GM15510 (cell line): ENCODE measurements around the gene BBOX1.

Experiments used
- POLR2A ChIP-seq: IDR thresholded peaks from 3 replicates; pipeline ENCODE4 v1.6.1; 2011; ENCODE audit warnings: borderline replicate concordance; ENCODE audit not compliant: insufficient read length; ENCODE audit errors: extremely low read depth

BBOX1 gene, protein sequence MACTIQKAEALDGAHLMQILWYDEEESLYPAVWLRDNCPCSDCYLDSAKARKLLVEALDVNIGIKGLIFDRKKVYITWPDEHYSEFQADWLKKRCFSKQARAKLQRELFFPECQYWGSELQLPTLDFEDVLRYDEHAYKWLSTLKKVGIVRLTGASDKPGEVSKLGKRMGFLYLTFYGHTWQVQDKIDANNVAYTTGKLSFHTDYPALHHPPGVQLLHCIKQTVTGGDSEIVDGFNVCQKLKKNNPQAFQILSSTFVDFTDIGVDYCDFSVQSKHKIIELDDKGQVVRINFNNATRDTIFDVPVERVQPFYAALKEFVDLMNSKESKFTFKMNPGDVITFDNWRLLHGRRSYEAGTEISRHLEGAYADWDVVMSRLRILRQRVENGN

DNA sequence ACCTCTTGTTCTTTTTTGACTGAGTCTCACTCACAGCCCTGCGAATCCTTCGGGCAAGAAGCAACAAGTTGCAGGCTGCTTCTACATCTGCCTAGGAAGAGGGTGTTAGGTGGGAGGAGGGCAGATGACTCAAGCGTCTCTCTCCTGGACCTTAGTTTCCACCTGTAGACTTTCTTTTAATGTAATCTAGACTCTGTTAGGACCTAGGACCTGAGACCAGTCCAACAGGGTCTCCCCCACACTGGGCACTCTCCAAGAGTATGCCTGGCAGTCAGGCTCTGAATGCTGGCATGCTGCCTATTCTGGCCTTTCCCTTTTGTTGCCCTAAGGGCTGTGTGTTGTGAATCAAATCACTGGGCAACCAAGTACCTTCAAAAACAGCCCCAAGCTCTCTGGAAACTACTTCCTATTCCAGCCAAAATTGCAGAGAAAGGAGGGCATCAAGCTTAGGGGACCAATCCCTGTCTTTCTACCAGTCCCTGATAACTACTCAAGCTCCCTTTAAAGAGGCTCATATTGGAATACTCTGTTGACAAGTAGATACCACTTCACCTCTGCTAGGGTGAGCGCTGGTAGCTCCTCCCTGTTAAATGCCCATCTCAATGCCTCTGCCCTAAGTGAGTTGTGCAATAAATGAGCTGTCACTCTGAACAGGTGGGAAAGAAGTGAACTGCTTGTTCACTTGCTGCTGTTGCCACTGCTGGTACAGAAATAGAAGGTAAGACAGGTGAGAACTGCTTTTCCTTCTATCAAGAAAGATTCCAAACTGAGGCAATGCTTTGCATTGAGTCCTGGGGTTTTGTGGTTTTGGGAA, at the start of gene BBOX1:
BBOX1 (plus strand) TSS at position 514 of the 814 bp plus-strand sequence. CDS start 14,616 bp downstream, outside the sequence.
- no peak for TF ChIP-seq POLR2A

DNA sequence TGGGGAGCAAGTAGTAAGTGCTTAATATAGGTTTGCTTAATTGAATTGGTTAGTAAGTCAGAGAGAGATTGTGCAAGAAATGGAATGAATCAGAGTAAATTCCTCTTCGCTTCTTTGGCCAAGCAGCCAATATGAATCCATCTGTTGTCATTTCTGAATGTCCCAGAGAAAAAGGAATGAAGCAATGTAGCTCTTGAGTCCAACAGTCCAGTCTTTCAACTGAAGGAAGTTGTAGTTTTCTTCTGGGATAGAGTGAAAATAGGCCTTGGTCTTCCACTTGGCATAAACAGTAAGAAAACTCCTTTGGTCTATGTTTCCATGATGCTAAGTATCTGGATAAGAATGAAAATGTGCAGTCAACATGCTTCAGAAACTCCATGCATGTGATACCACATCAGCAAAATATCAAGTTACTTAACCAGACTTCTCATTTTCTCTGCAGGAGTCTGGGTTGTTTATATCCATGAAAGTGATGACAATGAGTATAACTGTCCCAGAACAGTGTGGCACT, 48.5 kb upstream of the BBOX1 start:
- no peak for TF ChIP-seq POLR2A

DNA sequence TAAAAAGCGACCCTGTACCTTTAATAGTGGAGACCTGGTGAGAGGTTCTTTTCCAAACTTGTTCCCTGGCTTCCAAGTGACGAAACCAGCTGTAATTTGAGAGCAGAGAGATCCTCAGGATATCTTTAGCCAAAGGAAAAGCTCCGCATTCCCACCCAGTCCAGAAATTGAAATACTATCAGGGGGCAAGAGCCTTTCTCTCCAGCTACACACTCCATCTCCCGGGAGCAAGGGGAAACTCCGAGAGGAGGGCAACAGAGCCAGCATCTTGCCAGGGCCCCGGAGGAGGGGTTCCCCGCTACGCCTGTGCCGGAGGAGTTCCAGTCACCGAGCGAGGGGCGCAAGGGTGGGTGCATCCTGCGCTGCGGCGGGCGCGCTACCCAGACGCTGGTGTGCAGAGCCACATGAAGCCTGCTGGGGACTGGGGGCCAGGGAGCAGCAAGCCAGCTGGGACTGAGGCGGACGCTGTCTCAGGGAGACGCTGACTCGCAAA, 46.6 kb upstream of the BBOX1 start, which contains the start of gene FIBIN:
FIBIN (plus strand) TSS at position 148 of the 493 bp plus-strand sequence. CDS start 415 bp downstream, outside the sequence.
- no peak for TF ChIP-seq POLR2A

DNA sequence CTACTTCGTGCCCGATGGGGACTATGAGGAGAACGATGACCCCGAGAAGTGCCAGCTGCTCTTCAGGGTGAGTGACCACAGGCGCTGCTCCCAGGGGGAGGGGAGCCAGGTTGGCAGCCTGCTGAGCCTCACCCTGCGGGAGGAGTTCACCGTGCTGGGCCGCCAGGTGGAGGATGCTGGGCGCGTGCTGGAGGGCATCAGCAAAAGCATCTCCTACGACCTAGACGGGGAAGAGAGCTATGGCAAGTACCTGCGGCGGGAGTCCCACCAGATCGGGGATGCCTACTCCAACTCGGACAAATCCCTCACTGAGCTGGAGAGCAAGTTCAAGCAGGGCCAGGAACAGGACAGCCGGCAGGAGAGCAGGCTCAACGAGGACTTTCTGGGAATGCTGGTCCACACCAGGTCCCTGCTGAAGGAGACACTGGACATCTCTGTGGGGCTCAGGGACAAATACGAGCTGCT, 46.0 kb upstream of the BBOX1 start:
- no peak for TF ChIP-seq POLR2A

DNA sequence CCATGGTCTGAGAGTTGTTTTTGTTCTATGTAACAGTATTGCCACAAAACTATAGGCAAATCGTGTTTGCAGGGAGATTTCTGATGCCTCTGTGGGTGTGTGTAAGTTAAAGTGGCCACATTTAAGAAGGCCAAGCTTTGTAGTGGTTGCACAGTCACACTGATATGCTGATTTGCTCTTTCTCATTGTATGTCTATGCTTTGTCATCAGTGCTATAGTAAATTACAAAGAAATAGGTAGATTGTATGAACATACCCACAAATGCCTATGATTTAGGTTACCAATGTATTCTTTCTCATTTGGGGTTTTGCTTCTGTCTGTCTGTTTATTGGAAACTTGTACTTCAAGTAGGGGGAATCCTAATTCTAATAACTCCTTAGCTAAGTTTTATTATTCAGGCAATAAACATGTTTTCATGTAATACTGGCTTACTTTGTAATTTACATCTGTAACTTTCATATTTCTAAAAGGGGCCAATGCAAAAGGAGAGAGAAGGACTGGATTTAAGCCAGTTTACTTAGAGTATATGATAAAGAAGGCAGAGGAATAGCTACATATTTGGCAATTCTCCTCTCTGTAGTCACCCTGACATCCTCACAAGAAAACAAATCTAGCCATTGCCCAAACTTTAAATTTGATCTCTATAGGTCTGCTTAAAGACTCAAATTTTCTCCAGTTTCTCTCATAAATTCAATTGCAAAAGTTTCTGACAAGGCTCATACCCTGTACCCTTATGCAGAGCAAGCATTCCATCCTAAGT, 44.7 kb upstream of the BBOX1 start:
- TF ChIP-seq POLR2A = no peak

DNA sequence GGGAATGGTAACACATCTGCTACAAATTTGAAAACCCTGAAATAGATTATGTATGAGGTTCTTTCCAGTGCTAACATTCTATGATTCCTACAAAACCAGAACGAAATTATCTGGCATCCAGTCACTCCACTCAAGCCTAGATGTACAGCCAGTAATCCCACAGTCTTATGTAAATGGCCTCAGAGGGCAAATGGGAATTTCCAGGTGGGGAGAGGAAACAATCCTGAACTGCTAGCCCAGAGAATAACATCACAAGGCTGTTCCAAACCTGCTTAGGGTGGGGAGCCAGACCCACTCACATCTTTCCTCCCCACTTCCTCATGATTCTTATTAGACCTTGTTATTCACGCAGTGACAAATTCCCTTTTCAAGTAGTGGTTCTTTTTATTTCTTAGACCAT, 43.2 kb upstream of the BBOX1 start:
- no peak for TF ChIP-seq POLR2A

DNA sequence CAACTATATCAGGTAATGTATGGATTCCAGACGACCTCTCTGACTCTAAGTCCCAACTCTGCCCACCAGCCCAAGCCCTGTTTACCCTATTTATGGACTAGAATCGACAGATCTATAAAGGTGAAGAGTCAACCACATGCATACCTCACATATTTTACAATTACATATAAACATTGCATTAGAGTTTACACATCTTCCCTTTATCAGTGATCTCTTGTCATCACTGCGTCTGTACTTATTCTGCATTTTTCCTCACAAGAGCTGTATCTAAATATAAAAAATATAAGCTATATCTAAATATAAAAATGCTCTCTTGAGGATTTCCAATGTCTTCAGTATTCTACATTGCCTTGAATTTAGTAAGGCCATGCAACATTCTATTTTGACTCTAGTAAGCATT, 38.2 kb upstream of the BBOX1 start:
- no peak for TF ChIP-seq POLR2A

DNA sequence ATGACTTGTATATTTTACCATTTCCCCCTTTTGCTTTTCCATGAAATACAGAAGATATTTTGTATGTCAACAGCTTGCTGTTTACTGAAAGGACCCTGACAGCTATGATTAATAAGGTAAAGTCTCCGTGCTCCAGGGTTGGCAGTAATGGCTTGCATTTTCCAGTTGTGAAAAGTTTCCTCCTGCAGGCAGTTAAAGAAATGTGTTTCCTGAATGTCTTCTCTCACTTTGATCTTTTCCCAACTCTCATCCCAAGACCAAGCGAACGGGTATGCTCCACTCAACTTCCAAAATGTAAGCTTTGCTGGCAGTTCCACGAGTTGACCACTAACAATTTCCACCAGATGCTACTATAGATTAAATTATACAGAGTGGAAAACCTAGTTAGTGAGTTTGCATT, 37.8 kb upstream of the BBOX1 start:
- TF ChIP-seq POLR2A = no peak

DNA sequence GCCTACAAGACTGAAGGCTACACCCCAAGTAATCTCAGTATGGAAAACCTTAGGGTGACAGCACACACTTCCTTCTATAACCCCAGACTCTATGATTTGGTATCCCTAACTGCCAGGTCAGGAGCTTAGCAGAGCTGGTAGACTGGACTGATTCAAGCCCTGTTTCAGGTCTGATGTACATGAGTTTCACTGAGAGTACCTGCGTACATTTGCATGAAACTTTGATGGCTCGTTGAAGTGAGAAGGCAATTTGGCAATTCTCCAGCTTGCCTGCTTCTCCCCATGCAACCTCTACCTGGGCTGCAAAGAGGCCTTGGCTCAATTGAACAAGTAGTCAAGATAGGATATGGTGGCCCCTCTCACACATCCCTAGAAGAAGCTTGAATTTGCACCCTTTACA, 36.5 kb upstream of the BBOX1 start:
- TF ChIP-seq POLR2A = no peak

DNA sequence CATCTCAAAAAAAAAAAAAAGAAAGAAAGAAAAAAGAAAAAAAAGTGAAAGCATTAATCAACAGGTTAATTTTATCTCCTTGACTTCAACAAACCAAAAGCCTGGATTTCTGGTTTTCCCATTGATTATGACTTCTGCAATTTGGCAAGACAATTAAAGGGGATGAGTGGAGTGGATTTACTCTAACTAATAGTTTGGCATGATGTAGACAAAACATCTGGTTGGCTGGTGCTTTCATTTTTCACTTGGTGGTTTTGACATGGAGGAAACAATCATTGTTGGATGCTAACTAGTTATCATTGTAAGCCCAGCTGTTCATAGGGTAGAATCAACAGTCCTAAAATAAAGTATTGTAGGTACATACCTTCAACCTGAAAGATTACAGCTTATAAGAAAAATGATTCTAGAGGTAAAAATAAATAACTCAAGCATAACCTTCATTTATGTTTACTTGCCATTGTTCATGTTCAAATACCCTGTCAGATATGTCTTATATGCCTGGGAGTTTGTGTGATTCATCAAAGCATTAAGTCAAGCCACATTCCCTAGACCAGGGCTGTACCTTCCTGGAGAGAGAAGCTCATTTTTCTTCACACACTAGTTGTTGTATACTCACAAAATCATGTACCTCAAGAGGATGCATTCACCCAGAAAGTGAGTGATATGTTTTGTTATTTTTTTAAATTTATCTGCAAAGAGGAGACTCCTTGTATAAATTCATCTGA, 31.6 kb upstream of the BBOX1 start:
- TF ChIP-seq POLR2A = no peak

DNA sequence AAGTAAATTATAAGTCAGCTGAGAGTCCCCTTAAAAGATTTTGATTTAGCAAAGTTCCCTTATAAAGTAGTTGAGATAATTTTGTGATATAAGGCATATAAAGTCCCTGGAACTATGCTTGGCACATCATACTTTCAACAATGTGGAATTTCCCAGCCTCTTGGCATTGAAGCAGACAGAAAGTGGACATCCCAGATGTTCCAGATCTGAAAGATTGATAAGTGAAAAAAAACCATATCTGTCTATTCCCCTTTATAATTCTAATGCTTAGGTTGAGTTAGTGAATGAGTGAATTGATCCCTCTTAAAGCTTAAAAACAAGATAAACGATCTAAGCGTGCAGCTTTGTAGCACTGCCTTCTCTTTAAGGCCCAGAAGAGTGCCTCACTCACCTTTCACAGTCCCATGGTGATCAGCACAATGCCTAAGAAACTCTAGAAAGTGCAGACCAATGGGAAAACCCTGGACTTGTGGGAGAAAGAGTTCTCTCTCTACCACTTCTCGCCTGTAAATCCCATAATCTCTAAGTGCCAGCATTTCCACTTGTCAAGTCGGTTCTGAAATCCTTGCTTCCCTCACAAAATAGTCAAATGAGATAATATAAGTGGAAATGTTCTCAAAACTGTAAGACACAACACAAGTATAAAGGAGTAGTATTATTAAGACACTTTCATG, 28.9 kb upstream of the BBOX1 start:
- no peak for TF ChIP-seq POLR2A

DNA sequence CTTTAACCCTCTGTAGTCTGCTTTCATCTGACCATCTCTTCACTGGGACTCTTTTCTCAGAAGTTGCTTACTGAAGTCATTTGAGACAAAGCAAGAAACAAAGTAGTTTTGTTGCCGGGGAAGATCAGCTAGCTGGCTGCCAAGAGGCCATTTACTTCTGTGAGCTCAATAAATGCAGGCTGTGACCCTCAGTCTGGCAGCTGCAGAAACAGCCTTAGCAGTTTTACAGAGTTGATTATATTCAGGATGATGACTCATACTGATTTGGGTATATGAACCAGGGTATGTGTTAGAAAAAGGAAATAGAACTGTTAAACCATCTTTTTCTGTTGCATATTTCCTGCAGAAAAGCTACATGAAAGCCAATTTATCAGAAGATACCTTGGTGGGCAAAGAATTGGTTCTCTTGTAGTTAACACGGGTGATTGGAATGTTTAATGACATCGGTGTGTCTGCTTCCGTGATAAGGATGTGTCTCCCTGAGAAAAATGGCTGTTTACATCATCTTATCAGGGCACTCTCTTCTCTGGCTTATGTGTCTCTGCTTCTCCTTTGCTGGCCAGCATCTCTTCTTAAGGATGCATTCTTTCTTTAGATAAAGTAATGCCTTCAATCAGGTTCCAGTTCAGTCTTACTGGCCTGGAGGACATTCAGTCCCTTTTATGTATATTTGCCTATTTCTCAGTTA, 28.2 kb upstream of the BBOX1 start:
- no peak for TF ChIP-seq POLR2A
